Hematopoietic multipotent progenitor cell treated with erythropoietin and hydrocortisone succinate and interleukin-3 and kit ligand, for 17 days (in vitro differentiated cells): ENCODE measurements around the gene CSNK1E.
"Not testable (repeated sequence)": the region's sequence is repeated elsewhere in the genome, so short reads cannot be mapped to it uniquely, and the experiment has no call there.

ENCODE experiments used
- DNase-seq: peaks from one replicate; pipeline ENCODE4 v3.0.0-alpha.2; 2015; ENCODE audit warnings: low spot score

The CSNK1E gene

GRCh38 chr22:38317122-38317994, at the start of gene CSNK1E:
TSS of gene CSNK1E (minus strand) at chr22:38317433. CDS start at chr22:38314157, 3,276 bp downstream.
- DNase-seq, result peak; percentile 65

GRCh38 chr22:38365829-38366228, 48.6 kb upstream of the CSNK1E start:
- not testable (repeated sequence) for DNase-seq

GRCh38 chr22:38365174-38365573, 47.9 kb upstream of the CSNK1E start:
- not testable (repeated sequence) for DNase-seq

- not testable (repeated sequence) for DNase-seq
Measured at GRCh38 chr22:38360560-38360959, 43.3 kb upstream of the CSNK1E start.

- DNase-seq, result not testable (repeated sequence)
Measured at GRCh38 chr22:38359817-38360216, 42.6 kb upstream of the CSNK1E start.

- DNase-seq, result not testable (repeated sequence)
Measured at GRCh38 chr22:38357971-38358370, 40.7 kb upstream of the CSNK1E start.

GRCh38 chr22:38355275-38355674, 38.0 kb upstream of the CSNK1E start:
- no peak for DNase-seq

GRCh38 chr22:38353701-38354100, 36.5 kb upstream of the CSNK1E start:
- no peak for DNase-seq

- peak; percentile 79 for DNase-seq
Measured at GRCh38 chr22:38353142-38353629, 36.0 kb upstream of the CSNK1E start.

- DNase-seq, result no peak
Measured at GRCh38 chr22:38352436-38352835, 35.2 kb upstream of the CSNK1E start.

GRCh38 chr22:38350444-38351359, 33.5 kb upstream of the CSNK1E start:
- DNase-seq, result no peak

- no peak for DNase-seq
Measured at GRCh38 chr22:38348751-38349496, 31.7 kb upstream of the CSNK1E start.

- no peak for DNase-seq
Measured at GRCh38 chr22:38347944-38348750, 30.9 kb upstream of the CSNK1E start.

- no peak for DNase-seq
Measured at GRCh38 chr22:38347181-38347943, 30.1 kb upstream of the CSNK1E start.

GRCh38 chr22:38346506-38346905, 29.3 kb upstream of the CSNK1E start:
- no peak for DNase-seq

- no peak for DNase-seq
Measured at GRCh38 chr22:38345782-38346181, 28.5 kb upstream of the CSNK1E start.

GRCh38 chr22:38339893-38340292, 22.7 kb upstream of the CSNK1E start:
- DNase-seq, result not testable (repeated sequence)

GRCh38 chr22:38338772-38339379, 21.6 kb upstream of the CSNK1E start:
- no peak for DNase-seq

GRCh38 chr22:38336699-38337098, 19.5 kb upstream of the CSNK1E start:
- no peak for DNase-seq

- DNase-seq, result no peak
Measured at GRCh38 chr22:38335077-38335476, 17.8 kb upstream of the CSNK1E start.
